Measurements from ENCODE around the gene CCM2L.

The CCM2L gene

GRCh38 chr20:31996996-31997395, 13.2 kb upstream of the CCM2L start:
- DNase-seq: no peak

GRCh38 chr20:31998246-31998645, 12.0 kb upstream of the CCM2L start:
- DNase-seq: no peak

- DNase-seq: no peak
These were observed 6.9 kb upstream of the CCM2L start for GRCh38 chr20:32003325-32003724.

GRCh38 chr20:32004963-32005362, 5.3 kb upstream of the CCM2L start:
- DNase-seq: no peak

- no peak for DNase-seq
These were observed 4.2 kb upstream of the CCM2L start for GRCh38 chr20:32006053-32006452.

- DNase-seq: no peak
These were observed 3.1 kb upstream of the CCM2L start for GRCh38 chr20:32006841-32007786.

GRCh38 chr20:32007787-32008616, 2.2 kb upstream of the CCM2L start:
- DNase-seq: no peak

GRCh38 chr20:32009564-32009963, 674 bp upstream of the CCM2L start:
- no peak for DNase-seq

GRCh38 chr20:32010666-32011065, 428 bp downstream of the CCM2L start:
- DNase-seq: no peak

GRCh38 chr20:32012159-32012688, 2.0 kb downstream of the CCM2L start:
- no peak for DNase-seq

- no peak for DNase-seq
These were observed 3.1 kb downstream of the CCM2L start for GRCh38 chr20:32013326-32013725.

- peak; percentile 54 for DNase-seq
These were observed 7.5 kb downstream of the CCM2L start for GRCh38 chr20:32017711-32018251.

GRCh38 chr20:32018269-32019155, 8.3 kb downstream of the CCM2L start:
- DNase-seq: peak; percentile 61

- no peak for DNase-seq
These were observed 8.9 kb downstream of the CCM2L start for GRCh38 chr20:32019156-32019510.

GRCh38 chr20:32019563-32020463, 9.6 kb downstream of the CCM2L start:
- DNase-seq: no peak

- DNase-seq: no peak
These were observed 10.9 kb downstream of the CCM2L start for GRCh38 chr20:32021091-32021490.

GRCh38 chr20:32024683-32025295, 14.6 kb downstream of the CCM2L start:
- no peak for DNase-seq

GRCh38 chr20:32027643-32028042, 17.4 kb downstream of the CCM2L start:
- no peak for DNase-seq

GRCh38 chr20:32028647-32029372, 18.6 kb downstream of the CCM2L start:
- DNase-seq: no peak

- DNase-seq: no peak
These were observed 19.3 kb downstream of the CCM2L start for GRCh38 chr20:32029561-32029960.
